ENCODE data around the gene CYP3A4.
"Not testable (repeated sequence)": the region's sequence is repeated elsewhere in the genome, so short reads cannot be mapped to it uniquely, and the experiment has no call there.

Gene CYP3A4

DNA sequence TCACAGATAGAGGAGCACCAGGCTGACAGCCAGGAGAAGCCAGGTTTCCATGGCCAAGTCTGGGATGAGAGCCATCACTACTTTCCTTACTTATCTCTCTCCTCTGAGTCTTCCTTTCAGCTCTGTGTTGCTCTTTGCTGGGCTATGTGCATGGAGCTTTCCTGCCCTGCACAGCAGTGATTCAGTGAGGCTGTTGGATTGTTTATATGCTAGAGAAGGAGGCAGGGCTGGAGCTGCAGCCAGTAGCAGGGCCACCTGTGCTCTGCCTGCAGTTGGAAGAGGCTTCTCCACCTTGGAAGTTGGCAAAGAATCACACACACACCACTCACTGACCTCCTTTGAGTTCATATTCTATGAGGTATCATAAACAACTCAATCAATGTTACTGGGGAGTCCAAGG lies at the start of gene CYP3A4:
Gene CYP3A4 (minus strand): TSS at position 178 of the 400 bp plus-strand sequence. CDS start 103 bp downstream, at position 75.
- no peak for DNase-seq

DNA sequence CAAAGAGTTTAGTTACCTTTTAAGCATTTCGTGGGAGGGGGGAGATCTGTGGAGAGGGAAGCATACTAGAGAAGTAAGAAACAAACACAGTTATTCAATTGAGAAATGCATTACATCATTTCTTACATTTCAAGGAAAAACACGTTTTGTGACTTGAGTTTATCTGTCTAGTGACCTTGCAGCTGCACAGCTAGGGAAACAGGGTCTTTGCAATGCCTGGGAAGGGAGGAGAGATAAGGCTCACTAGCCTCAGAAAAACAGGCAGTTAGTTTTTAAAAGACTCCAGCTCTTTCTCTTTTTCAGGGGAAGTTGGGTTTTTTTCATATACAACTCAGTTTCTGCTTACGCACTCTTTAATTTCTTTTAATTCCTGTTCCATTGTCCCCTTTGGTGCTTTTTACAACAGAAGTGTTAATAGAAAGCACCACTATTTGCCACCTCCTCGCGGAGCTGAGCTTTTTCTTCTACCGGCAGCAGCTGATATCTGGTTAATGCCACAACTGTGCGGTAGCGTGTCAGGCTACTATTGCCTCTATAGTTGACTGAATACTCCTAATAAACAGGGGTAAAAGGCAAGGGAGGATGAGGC lies 49.4 kb upstream of the CYP3A4 start:
- no peak for DNase-seq

DNA sequence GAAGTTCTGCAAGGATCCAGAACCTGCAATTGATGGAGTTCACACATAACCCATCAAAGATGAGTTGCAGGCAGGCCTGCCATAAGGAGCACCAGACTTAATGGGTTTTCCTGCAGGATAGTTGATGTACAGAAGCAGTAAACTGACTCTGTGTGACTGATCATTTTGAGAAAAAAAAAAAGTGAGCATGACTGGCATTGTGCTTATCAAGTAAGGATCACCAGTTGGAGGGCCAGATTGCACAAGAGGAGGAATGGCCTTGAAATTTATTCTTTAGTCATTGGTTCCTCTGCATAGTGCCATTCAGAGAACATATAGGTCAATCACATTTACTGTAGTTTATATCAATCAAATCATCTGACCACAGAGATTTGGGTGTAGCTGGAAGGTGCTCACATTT lies 47.6 kb upstream of the CYP3A4 start:
- no peak for DNase-seq

DNA sequence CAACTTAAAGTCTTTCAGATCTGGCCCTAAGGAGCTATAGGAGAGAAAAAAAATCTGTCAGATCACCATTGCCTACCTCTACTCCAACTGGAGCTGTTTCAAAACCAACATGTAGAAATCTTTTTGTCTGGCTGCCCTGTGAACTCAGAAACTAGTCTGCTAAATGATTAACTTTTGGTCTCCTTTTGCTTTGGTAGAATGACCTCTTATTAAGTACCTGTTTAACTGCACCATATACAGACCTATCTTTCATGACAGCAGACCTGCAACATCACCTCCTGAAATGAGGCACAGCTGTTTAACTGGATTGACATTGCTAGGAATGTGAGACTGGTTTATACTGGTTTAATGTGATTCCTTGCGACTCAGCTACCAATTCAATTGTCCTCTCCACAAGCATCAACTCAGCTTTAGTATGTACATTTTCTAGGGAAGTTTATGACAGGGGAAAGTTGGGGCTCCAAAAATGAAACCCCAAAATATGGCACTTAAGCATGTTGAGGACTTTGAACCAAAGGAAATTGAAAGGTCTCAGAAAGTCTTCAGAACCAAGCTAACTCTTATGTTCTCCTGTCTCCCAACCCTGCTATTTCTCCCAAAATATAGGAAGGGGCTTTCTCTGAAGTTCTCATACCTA lies 45.7 kb upstream of the CYP3A4 start:
- no peak for DNase-seq

DNA sequence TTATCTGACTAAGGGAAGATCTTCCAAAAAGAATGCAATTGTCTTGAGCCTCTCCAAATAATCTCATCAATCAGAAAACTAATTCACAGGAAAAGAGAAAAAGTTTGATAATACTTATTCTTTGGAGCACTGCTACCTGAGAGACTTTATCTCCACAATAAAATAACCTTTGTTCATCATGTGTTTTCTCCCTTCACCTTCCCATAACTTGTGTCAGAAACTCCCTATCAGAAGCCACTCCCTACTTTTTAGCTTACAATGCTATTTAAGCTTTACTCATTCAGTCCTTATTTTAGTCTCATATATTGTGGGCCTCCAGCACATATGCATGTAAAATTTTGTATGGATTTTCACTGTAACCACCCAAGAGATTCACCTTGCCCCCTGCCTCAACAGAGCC lies 44.8 kb upstream of the CYP3A4 start:
- DNase-seq: no peak

DNA sequence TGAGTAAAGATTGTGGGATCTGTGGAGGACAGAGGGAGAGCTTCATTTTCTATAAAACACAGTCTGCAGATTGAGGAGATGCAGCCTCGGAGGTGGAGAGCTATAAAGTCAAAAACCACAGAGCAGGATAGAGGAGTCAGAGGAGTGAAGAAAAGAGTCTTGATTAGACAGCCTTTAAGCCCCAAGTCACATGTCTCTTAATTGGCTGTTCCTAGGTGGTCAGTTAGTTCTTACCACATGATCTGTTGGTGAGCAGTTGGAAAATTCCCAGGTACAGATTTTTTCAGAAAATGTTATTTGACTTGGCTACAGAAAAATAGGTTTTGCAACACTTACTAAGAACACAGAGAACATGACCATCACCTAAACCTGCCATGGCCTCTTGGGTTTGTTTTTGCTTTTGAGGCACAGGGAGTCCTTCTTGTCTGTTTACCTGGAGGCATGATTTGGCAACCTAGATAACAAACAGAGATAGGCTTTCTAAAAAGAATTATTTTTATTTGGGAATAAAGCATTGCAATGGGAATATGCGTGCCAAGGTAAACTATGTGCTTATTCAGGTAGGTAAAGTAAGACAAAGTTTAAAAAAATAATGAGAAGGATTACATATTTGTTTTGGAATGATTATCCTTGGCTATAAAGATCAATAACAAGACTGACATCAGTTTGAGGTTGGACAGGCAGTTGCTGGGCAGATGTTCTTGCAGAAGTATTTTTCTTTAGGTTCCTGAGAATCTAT lies 43.2 kb upstream of the CYP3A4 start:
- no peak for DNase-seq

DNA sequence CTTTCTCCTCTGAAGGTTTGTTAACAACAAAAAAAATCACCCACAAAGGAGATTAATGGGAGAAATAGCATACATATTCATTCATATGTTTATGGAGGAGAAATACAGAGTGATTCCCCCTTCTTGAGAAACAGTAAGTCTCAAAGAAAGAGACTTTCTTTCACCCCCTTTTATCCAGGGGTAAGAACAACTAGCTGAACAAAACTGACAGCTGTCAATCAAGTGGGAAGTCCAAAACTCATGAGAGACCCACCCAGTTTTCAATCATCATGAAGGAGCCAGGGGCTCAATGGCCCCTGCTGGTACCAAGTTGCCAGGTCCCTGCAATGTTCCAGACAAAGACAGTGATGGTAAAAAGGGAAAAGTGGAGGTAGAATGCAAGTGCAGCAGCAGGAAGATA lies 41.9 kb upstream of the CYP3A4 start:
- DNase-seq: no peak

DNA sequence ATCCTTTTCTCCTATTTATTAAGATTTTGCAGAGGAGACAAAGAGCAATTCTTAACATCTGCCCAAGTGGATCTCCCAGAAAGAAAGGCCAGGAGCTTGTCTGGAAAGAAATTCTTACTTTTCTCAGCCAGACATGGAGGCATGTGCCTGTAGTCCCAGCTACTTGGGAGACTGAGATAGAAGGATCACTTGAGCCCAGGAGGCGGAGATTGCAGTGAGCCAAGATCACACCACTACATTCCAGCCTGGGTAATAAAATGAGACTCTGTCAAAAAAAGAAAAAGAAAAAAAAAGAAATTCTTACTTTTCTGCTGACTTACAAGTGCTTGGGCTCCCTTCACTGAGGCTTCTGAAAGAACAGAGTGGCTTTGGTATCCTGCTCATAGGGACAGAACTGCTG lies 41.5 kb upstream of the CYP3A4 start:
- no peak for DNase-seq

DNA sequence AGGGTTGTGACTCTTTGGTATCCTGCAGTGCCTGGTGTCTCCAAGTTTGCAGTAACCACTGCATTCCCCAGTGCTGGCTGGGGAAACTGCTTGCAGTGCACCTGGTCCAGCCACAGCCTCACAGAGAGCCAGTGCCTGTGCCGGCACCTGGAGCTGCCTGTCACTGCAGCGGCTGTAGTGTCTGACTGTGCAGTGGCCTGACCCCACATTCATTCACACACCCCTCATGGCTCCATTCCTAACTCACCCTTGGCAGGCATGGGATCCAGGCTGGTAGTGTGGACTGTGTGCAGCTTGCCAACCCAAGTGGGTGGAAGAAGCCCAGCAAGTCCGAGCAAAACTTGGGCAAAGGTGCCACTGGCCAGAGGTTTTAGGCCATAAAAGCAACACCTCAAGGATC lies 40.1 kb upstream of the CYP3A4 start:
- DNase-seq: no peak

DNA sequence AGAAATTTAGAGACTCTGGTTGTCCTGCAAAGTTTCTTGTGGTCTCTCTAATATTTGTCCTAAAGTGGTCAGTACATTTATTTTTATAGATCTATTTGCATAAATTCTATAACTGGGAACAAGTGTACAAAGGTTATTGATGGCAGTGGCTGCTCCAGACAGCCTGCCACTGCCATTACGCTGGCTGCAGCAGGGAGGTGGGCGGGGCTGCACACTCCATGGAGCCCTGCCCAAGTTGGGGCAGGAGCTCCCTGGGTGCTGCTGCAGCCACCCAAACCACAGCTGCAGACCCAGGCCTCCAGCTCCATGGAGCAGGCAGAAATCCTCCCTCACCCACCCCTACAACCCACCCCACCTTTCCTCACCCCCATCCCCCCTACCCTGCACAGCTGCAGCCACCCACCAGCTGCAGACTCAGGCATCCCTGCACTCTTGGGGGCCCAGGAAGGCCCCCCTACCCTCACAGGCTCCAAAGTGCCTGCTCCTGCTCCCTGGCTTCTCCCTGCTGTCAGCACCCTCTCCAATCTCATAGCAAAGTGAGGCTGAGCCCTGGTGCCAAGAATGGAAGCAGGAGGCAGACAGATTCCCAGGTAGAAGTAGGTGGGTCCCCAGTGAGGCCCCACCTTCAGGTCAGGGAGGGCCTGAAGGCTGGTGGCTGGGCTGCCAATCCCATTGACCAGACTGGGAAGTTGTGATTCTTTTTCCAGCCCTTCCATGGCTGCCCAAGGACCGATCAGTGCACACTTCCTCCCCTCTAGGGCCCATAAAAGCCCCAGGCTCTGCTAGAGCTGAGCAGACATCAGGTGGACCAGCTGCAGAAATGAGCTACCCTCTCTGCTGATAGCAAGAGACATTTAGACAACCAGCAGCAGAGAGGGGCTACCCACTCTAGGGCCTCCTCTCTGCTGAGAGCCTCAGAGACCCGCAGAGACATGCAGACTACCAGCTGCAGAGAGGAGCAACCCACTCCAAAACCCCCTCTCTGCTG lies 39.0 kb upstream of the CYP3A4 start:
- DNase-seq: no peak

DNA sequence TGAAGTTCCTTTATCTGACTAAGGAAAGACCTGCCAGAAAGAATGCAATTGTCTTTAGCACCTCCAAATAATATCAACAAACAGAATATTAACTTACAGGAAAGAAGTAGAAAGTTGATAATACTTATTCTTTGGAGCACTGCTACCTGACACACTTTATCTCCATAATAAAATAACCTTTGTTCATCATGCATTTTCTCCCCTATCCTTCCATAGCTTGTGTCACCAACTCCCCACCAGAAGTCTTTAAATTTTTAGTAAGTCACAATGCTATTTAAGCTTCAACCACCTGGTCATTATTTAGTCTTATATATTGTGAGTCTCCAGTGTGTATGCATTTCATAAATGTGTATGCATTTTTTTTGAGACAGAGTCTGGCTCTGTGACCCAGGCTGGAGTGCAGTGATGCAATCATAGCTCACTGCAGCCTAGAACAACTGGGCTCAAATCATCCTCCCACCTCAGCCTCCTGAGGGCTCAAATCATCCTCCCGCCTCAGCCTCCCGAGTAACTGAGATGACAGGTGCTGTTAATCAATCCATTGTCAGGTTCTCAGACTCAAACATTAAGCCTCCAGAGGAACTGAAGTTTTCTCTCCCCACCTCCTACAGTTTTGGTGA lies 36.5 kb upstream of the CYP3A4 start:
- no peak for DNase-seq

DNA sequence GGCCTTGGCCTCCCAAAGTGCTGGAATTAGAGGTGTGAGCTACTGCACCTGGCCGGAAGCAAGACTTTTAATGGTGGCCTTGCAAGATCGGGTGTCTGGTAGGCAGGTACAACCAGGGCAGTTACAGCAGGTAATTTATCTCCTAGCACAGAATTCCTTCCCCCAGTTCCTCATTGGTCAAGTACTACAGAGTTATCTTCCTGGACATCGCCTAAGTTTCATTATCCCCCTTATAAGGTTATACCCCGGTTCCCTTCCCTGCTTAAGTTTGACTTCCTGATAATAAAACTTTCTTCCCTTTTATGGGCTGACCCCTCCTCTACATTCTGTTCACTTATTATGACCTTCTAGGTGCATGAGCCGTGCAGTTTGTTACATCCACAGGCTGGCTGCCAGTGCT lies 24.8 kb upstream of the CYP3A4 start:
- no peak for DNase-seq

DNA sequence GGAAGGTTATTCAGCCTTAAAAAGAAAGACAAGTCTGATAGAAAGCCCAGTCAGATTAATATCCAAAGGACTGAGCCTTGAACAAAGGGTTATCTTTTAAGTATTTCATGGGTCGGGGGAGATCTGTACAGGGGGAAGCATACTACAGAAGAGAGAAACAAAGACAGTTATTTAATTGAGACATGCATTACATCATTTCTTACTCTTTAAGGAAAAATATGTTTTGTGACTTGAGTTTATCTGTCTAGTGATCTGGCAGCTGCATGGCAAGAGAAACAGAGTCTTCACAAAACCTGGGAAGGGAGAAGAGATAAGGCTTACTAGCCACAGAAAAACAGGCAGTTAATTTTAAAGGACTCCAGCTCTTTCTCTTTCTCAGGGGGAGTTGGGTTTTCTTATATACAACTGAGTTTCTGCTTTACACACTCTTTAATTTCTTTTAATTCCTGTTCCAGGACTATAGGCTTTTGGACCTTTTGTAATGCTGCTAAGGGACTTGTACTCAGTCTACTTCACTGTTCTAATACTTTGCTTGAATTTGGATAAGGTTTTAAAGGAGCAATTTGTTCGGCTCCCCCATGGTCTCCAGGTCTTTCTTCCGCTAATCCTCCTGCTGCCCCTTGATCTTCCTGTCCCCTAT lies 23.0 kb upstream of the CYP3A4 start:
- DNase-seq: no peak

DNA sequence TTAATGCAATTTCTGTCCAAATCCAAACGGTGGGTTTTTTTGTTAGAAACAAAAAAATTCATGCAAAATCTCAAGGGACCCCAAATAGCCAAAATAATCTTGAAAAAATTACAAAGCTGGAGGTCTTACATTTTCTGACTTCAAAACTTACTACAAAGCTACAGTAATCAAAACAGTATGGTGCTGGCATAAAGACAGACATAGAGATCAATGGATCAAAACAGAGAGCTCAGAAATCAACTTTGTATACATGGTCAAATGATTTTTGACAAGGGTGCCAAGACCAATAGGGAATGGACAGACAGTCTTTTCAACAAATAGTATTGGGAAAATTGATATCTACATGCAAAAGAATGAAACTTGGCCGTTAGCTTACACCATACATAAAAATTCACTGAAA lies 21.7 kb upstream of the CYP3A4 start:
- no peak for DNase-seq

DNA sequence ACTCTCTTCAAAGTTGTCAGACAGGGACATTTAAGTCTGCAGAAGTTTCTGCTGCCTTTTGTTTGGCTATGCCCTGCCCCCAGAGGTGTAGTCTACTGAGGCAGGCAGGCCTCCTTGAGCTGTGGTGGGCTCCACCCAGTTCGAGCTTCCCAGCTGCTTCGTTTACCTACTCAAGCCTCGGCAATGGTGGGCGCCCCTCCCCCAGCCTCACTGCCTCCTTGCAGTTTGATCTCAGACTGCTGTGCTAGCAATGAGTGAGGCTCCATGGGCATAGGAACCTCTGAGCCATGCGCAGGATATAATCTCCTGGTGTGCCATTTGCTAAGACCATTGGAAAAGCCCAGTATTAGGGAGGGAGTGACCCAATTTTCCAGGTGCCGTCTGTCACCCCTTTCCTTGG lies 19.1 kb upstream of the CYP3A4 start:
- DNase-seq: not testable (repeated sequence)

DNA sequence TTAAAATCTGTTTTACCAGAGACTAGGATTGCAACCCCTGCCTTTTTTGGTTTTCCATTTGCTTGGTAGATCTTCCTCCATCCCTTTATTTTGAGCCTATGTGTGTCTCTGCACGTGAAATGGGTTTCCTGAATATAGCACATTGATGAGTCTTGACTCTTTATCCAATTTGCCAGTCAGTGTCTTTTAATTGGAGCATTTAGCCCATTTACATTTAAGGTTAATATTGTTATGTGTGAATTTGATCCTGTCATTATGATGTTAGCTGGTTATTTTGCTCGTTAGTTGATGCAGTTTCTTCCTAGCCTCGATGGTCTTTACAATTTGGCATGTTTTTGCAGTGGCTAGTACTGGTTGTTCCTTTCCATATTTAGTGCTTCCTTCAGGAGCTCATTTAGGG lies 17.4 kb upstream of the CYP3A4 start:
- DNase-seq: not testable (repeated sequence)

DNA sequence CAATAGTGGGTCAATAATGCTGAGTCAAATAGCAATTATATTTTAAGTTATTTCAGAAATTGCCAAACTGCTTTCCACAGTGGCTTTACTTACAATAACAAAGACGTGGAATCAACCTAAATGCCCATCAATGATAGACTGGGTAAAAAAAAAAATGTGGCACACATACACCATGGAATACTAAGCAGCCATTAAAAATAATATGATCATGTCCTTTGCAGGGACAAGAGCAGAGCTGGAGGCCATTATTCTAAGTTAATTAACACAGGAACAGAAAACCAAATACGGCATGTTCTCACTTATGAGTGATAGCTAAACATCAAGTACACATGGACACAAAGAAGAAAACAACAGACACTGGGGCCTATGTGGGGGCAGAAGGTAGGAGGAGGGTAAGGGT lies 15.0 kb upstream of the CYP3A4 start:
- DNase-seq: no peak

DNA sequence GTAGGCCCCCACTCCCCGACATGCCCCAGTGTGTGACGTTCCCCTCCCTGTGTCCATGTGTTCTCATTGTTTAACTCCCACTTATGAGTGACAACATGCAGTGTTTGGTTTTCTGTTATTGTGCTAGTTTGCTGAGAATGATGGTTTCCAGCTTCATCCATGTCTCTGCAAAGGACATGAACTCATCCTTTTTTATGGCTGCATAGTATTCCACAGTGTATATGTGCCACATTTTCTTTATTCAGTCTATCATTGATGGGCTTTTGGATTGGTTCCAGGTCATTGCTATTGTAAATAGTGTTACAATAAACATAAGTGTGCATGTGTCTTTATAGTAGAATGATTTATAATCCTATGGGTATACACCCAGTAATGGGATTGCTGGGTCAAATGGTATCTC lies 11.9 kb upstream of the CYP3A4 start:
- not testable (repeated sequence) for DNase-seq

DNA sequence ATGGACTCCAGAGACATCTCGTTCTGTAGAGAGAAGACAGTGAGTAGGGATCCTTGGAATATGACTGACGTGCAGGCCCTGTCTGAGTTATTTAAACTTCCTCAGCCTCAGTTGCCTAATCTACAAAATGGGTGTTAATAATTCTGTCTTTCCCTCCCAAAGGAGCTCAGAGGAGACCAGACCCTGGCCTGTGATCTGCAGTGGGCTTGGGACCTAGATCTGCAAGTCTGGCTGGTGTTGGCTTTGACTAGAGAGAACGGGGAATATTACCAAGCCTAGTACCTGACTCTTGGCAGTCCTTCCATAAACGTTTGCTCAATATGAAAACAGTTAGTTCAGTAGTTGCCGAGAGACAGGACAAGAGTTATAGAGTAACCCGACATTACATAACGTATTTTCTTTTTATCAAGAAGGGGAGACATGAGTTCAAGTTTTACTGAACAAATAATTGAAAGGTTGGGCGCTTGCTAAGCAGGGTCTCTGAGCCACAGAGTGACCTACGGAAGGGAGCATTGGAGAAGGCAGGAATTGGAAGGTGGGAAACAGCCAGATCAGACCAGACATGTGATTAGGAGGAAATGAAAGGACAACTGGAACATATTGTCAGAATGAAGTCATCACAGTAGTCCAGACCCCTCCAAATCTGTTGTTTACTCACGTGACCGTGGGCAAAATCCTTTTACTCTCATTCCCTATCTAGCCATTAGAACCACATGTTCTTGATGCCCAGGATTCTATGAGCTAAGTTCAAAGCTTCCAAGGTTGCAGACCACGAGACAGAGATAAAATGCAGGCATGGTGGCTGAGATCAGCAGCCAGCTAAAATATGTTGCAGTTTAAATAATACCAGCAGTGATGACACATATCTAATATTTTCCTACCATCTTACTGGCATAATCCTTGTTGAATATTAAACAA lies 10.9 kb upstream of the CYP3A4 start:
- DNase-seq: no peak

DNA sequence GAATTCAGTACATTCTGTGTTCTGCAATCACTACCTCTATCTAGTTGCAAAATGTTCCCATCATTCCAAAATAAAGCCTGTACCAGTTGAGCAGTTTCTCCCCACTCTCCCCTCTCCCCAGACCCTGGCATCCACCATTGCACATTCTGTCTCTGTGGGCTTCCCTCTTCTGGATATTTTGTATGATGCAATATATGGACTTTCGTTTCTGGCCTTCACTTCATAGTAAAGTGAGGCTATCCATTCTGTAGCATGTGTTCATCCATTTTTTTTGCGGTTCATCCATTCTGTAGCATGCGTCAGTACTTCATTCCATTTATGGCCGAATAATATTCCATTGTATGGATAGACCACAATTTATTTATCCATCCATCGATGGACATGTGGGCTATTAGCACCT lies 9.5 kb upstream of the CYP3A4 start:
- DNase-seq: no peak

DNA sequence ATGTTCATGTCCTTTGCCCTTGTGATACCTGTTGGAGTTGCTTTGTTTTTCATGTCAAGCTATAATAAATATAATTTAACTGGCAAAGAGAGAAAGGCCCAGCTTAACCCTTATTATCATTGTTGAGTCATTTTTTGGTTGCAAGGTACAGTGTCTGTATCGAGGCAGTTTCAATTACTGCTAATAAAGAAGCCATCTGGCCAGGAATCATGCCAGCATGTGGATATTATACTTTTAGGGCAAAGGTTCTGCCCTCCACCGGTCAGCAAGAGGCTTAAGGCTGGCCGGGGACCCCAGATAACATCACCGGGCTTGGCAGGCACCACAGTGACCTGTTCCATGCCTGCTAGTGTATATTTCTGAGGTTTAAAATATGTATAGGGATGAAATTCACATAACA lies 9.0 kb upstream of the CYP3A4 start:
- no peak for DNase-seq

Data from CD4-positive, alpha-beta T cell treated with Interleukin-12 subunit alpha and Interleukin-12 subunit beta, for 1 hour (primary cell).